Measurements from ENCODE around the gene RILPL1. TPM values are rescaled to one million over a fixed set of nuclear protein-coding genes. Genes with fewer than 3 reads are reported as not detected.
A peak's percentile ranks its signal among the peaks of the same experiment; 100 is the strongest.
"Not testable (repeated sequence)": the region's sequence is repeated elsewhere in the genome, so short reads cannot be mapped to it uniquely, and the experiment has no call there.

The RILPL1 gene
- total RNA-seq, 4 donors from 2014 or later: 10.8 to 46.1 (median 24.3) TPM

- TF ChIP-seq EP300 (IDR thresholded peaks at IDR 0.05) (no peak), CTCF (IDR thresholded peaks at IDR 0.05) (no peak), POLR2AphosphoS5 (IDR thresholded peaks at IDR 0.05) (no peak), POLR2A (IDR thresholded peaks at IDR 0.05) (no peak)
- Histone ChIP-seq H3K4me1 (peaks cover 0 to 24% (median 0%) of the 10 kb centered on the region in 3 donors), H3K4me3 (no peak overlapping the region), H3K27me3 (no peaks in the 10 kb centered on the region), H3K9me3 (no peaks in the 10 kb centered on the region), H3K36me3 (peaks cover 0 to 70% of the 10 kb centered on the region in 2 donors), H3K27ac (no peak overlapping the region)
- ATAC-seq: no peak
- 25% methylated on average over 1 of the region's 1 CpG; no CpG with 5 or more reads in 1 of the 2 donors for WGBS, 2 donors (ENCODE audit: low coverage in 1 of 2)
These were observed 64.7 kb downstream of the RILPL1 start for GRCh38 chr12:123468786-123469185.

GRCh38 chr12:123465084-123465483 is 68.4 kb downstream of the RILPL1 start:
- 89 to 92% methylated on average over 3 to 4 of the region's 4 CpGs for WGBS, 2 donors (ENCODE audit: low coverage in 1 of 2)
- ATAC-seq: no peak
- Histone ChIP-seq H3K4me3 (no peak overlapping the region), H3K9me3 (no peaks in the 10 kb centered on the region), H3K27ac (no peak overlapping the region), H3K36me3 (peaks cover 0 to 43% of the 10 kb centered on the region in 2 donors), H3K4me1 (peaks cover 0 to 19% (median 0%) of the 10 kb centered on the region in 3 donors), H3K27me3 (no peaks in the 10 kb centered on the region)
- TF ChIP-seq POLR2AphosphoS5 (IDR thresholded peaks at IDR 0.05): no peak
- no peak for TF ChIP-seq CTCF (IDR thresholded peaks at IDR 0.05)
- TF ChIP-seq EP300 (IDR thresholded peaks at IDR 0.05): no peak
- no peak for TF ChIP-seq POLR2A (IDR thresholded peaks at IDR 0.05)

- not testable (repeated sequence) for H3K27ac ChIP-seq, H3K9me3 ChIP-seq, H3K4me3 ChIP-seq, H3K27me3 ChIP-seq, ATAC-seq
- H3K36me3 ChIP-seq: peaks cover 0 to 36% of the 10 kb centered on the region in 2 donors
- H3K4me1 ChIP-seq: peaks cover 0 to 33% (median 11%) of the 10 kb centered on the region in 3 donors
- WGBS, 2 donors (ENCODE audit: low coverage in 1 of 2): 95 to 96% methylated on average over 7 to 8 of the region's 11 CpGs
These were observed 70.3 kb downstream of the RILPL1 start for GRCh38 chr12:123463174-123463573.

- Histone ChIP-seq H3K27ac (peak within 1 kb of the TSS; percentile 82 to 98 (median 96)), H3K4me1 (peaks cover 0 to 17% (median 11%) of the 10 kb centered on the region in 3 donors), H3K9me3 (no peaks in the 10 kb centered on the region), H3K4me3 (peak within 1 kb of the TSS; percentile 56 to 91), H3K27me3 (no peaks in the 10 kb centered on the region), H3K36me3 (peaks cover 0 to 10% of the 10 kb centered on the region in 2 donors)
- 0% methylated on average over 15 to 22 of the region's 48 CpGs for WGBS, 2 donors (ENCODE audit: low coverage in 1 of 2)
- peak in 1 of 4 experiments; percentile 3 for TF ChIP-seq CTCF (IDR thresholded peaks at IDR 0.05)
- TF ChIP-seq POLR2AphosphoS5 (IDR thresholded peaks at IDR 0.05): peak; percentile 42
- TF ChIP-seq EP300 (IDR thresholded peaks at IDR 0.05): no peak
- TF ChIP-seq POLR2A (IDR thresholded peaks at IDR 0.05): peak; percentile 21 to 25
- ATAC-seq: peak; percentile 82
These were observed 75.3 kb downstream of the RILPL1 start, which contains the start of gene SNRNP35 for GRCh38 chr12:123457980-123458779. Gene SNRNP35, plus strand, starts transcription at chr12:123458139. Its CDS starts 7,402 bp downstream, at chr12:123465541.

- no peak overlapping the region for H3K27ac ChIP-seq
- TF ChIP-seq CTCF (IDR thresholded peaks at IDR 0.05) (no peak), POLR2AphosphoS5 (IDR thresholded peaks at IDR 0.05) (no peak), POLR2A (IDR thresholded peaks at IDR 0.05) (no peak), EP300 (IDR thresholded peaks at IDR 0.05) (no peak)
- H3K4me3 ChIP-seq: no peak overlapping the region
- ATAC-seq: peak; percentile 63
- H3K4me1 ChIP-seq: no peaks in the 10 kb centered on the region
- no peaks in the 10 kb centered on the region for H3K36me3 ChIP-seq
- H3K27me3 ChIP-seq: no peaks in the 10 kb centered on the region
- WGBS, 2 donors (ENCODE audit: low coverage in 1 of 2): 44 to 60% methylated on average over 2 to 3 of the region's 3 CpGs
- no peaks in the 10 kb centered on the region for H3K9me3 ChIP-seq
These were observed 80.4 kb downstream of the RILPL1 start for GRCh38 chr12:123453165-123453564.

GRCh38 chr12:123452276-123452550 is 81.3 kb downstream of the RILPL1 start:
- H3K4me1 ChIP-seq, H3K9me3 ChIP-seq, H3K27ac ChIP-seq, H3K4me3 ChIP-seq, H3K27me3 ChIP-seq, H3K36me3 ChIP-seq: not testable (repeated sequence)
- ATAC-seq: peak; percentile 15
- WGBS, 2 donors (ENCODE audit: low coverage in 1 of 2): 20% methylated on average over 1 of the region's 1 CpG; no CpG with 5 or more reads in 1 of the 2 donors

Data from gastroesophageal sphincter (tissue), 4 donors.